GM19351 (cell line): Measurements from ENCODE around the gene LCMT1.

Experiments
- ATAC-seq: cut with Tn5 transposase; IDR thresholded peaks from one replicate; pipeline ENCODE4 v1.9.1; 2021; ENCODE audit warnings: mild to moderate bottlenecking, moderate library complexity; ENCODE audit not compliant: unreplicated experiment

Gene LCMT1

GRCh38 chr16:25187491-25187795 lies 75.9 kb downstream of the LCMT1 start:
- ATAC-seq: no peak

GRCh38 chr16:25189305-25189704 lies 77.8 kb downstream of the LCMT1 start:
- ATAC-seq: no peak

- no peak for ATAC-seq
These were observed 80.6 kb downstream of the LCMT1 start for GRCh38 chr16:25192096-25192495.

GRCh38 chr16:25194273-25194878 lies 82.8 kb downstream of the LCMT1 start:
- ATAC-seq: no peak

GRCh38 chr16:25198021-25198420 lies 86.5 kb downstream of the LCMT1 start:
- no peak for ATAC-seq

GRCh38 chr16:25199457-25199856 lies 87.9 kb downstream of the LCMT1 start:
- no peak for ATAC-seq

GRCh38 chr16:25210758-25211157 lies 99.2 kb downstream of the LCMT1 start:
- no peak for ATAC-seq

GRCh38 chr16:25212636-25213035 lies 101.1 kb downstream of the LCMT1 start:
- ATAC-seq: no peak

- ATAC-seq: no peak
These were observed 102.3 kb downstream of the LCMT1 start for GRCh38 chr16:25213709-25214397.

- no peak for ATAC-seq
These were observed 105.6 kb downstream of the LCMT1 start for GRCh38 chr16:25217112-25217511.

GRCh38 chr16:25217921-25218320 lies 106.4 kb downstream of the LCMT1 start:
- ATAC-seq: no peak

- no peak for ATAC-seq
These were observed 107.7 kb downstream of the LCMT1 start for GRCh38 chr16:25219070-25219737.

- ATAC-seq: no peak
These were observed 111.4 kb downstream of the LCMT1 start for GRCh38 chr16:25222959-25223358.

GRCh38 chr16:25223964-25224363 lies 112.4 kb downstream of the LCMT1 start:
- no peak for ATAC-seq

- ATAC-seq: no peak
These were observed 113.3 kb downstream of the LCMT1 start for GRCh38 chr16:25224731-25225319.
